A549 (cell line): Measurements from ENCODE around the gene UNC93A.

Source experiments
- CTCF ChIP-seq: fragments of >200 bp; sonication (Bioruptor Twin); formaldehyde crosslinking; IDR thresholded peaks from 3 replicates; pipeline ENCODE4 v1.5.1; 2016
- JUN ChIP-seq, 2 experiments: fragments of >200 bp; sonication (Bioruptor Twin); formaldehyde crosslinking; IDR thresholded peaks; 2 replicates in 1 of 2; 3 replicates in 1 of 2; pipeline ENCODE4 v1.6.1; 2016 to 2017
- POLR2A ChIP-seq: IDR thresholded peaks from 2 replicates; pipeline ENCODE4 v1.6.1; 2012; ENCODE audit warnings: mild to moderate bottlenecking, low read length
- REST ChIP-seq: fragments of 200-600 bp; sonication (generic); IDR thresholded peaks from 2 replicates; pipeline ENCODE4 v1.6.1; 2016; ENCODE audit warnings: antibody characterized with exemption, mild to moderate bottlenecking, moderate library complexity

- TF ChIP-seq CTCF = no peak
- no peak for TF ChIP-seq POLR2A
- TF ChIP-seq REST = no peak
- no peak for TF ChIP-seq JUN (IDR thresholded peaks at IDR 0.05)
Measured at GRCh38 chr6:167247814-167248595, 43.1 kb upstream of the UNC93A start.
